ENCODE measurements around the gene LRRC27.

The LRRC27 gene

GRCh38 chr10:132389433-132390169 lies 57.6 kb downstream of the LRRC27 start:
- DNase-seq (ENCODE audit: low read depth in 2 of 2, low spot score in 1 of 2) = no peak

GRCh38 chr10:132390170-132390920 lies 58.4 kb downstream of the LRRC27 start:
- DNase-seq (ENCODE audit: low read depth in 2 of 2, low spot score in 1 of 2) = no peak

- no peak for DNase-seq (ENCODE audit: low read depth in 2 of 2, low spot score in 1 of 2)
These were observed 59.1 kb downstream of the LRRC27 start for GRCh38 chr10:132390921-132391675.

GRCh38 chr10:132391676-132392020 lies 59.7 kb downstream of the LRRC27 start:
- DNase-seq (ENCODE audit: low read depth in 2 of 2, low spot score in 1 of 2) = no peak

GRCh38 chr10:132392184-132392800 lies 60.3 kb downstream of the LRRC27 start:
- DNase-seq (ENCODE audit: low read depth in 2 of 2, low spot score in 1 of 2) = no peak

- DNase-seq (ENCODE audit: low read depth in 2 of 2, low spot score in 1 of 2) = no peak
These were observed 61.1 kb downstream of the LRRC27 start for GRCh38 chr10:132392811-132393694.

- no peak for DNase-seq (ENCODE audit: low read depth in 2 of 2, low spot score in 1 of 2)
These were observed 61.7 kb downstream of the LRRC27 start for GRCh38 chr10:132393695-132394181.

GRCh38 chr10:132394201-132394811 lies 62.3 kb downstream of the LRRC27 start:
- DNase-seq (ENCODE audit: low read depth in 2 of 2, low spot score in 1 of 2) = no peak

- DNase-seq (ENCODE audit: low read depth in 2 of 2, low spot score in 1 of 2) = no peak
These were observed 63.1 kb downstream of the LRRC27 start for GRCh38 chr10:132394936-132395703.

GRCh38 chr10:132395704-132396493 lies 63.9 kb downstream of the LRRC27 start:
- peak in 1 of 2 donors; percentile 26 for DNase-seq (ENCODE audit: low read depth in 2 of 2, low spot score in 1 of 2)

- DNase-seq (ENCODE audit: low read depth in 2 of 2, low spot score in 1 of 2) = peak in 1 of 2 donors; percentile 28
These were observed 64.6 kb downstream of the LRRC27 start for GRCh38 chr10:132396494-132397035.

GRCh38 chr10:132397036-132397541 lies 65.1 kb downstream of the LRRC27 start, which contains the start of gene PWWP2B:
Gene PWWP2B, plus strand, starts transcription at chr10:132397200. Its CDS starts 27 bp downstream, at chr10:132397227.
- peak; percentile 23 to 45 for DNase-seq (ENCODE audit: low read depth in 2 of 2, low spot score in 1 of 2)

GRCh38 chr10:132397671-132398565 lies 65.9 kb downstream of the LRRC27 start:
- no peak for DNase-seq (ENCODE audit: low read depth in 2 of 2, low spot score in 1 of 2)

GRCh38 chr10:132398566-132398991 lies 66.6 kb downstream of the LRRC27 start:
- DNase-seq (ENCODE audit: low read depth in 2 of 2, low spot score in 1 of 2) = no peak

GRCh38 chr10:132399117-132400035 lies 67.4 kb downstream of the LRRC27 start:
- no peak for DNase-seq (ENCODE audit: low read depth in 2 of 2, low spot score in 1 of 2)
